ENCODE data around the gene IRF2BP1. TPM values are rescaled to one million over a fixed set of nuclear protein-coding genes. Genes with fewer than 3 reads are reported as not detected.

The IRF2BP1 gene
- total and polyA plus RNA-seq, 7 donors, result 7.8 to 25.5 (median 18.0) TPM

- DNase-seq, result no peak
- Histone ChIP-seq H3K9me3 (no peaks in the 10 kb centered on the region), H3K4me1 (no peaks in the 10 kb centered on the region), H3K27ac (no peak within 1 kb of the TSS), H3K4me3 (no peak within 1 kb of the TSS), H3K36me3 (no peaks in the 10 kb centered on the region), H3K27me3 (peaks cover 0 to 51% (median 21%) of the 10 kb centered on the region in 3 donors)
- WGBS, 2 donors, result 65 to 66% methylated on average over 44 of the region's 44 CpGs
- intact Hi-C loops (cut with DNase I), result no loop called here
- TF ChIP-seq POLR2AphosphoS5 (IDR thresholded peaks at IDR 0.05) (no peak), EP300 (IDR thresholded peaks at IDR 0.05) (no peak), POLR2A (IDR thresholded peaks at IDR 0.05) (no peak), CTCF (IDR thresholded peaks at IDR 0.05) (no peak)
Measured at GRCh38 chr19:45913874-45914830, 28.2 kb upstream of the IRF2BP1 start, which contains the start of gene NANOS2. TSS of gene NANOS2 (minus strand) at chr19:45914778. CDS start at chr19:45914693, 85 bp downstream.

- Histone ChIP-seq H3K4me3 (no peak overlapping the region), H3K9me3 (no peaks in the 10 kb centered on the region), H3K27ac (no peak overlapping the region), H3K36me3 (no peaks in the 10 kb centered on the region), H3K27me3 (peaks cover 0 to 43% (median 21%) of the 10 kb centered on the region in 3 donors), H3K4me1 (no peaks in the 10 kb centered on the region)
- WGBS, 2 donors, result 58 to 73% methylated on average over 8 of the region's 8 CpGs
- DNase-seq, result no peak
- intact Hi-C loops (cut with DNase I), result no loop called here
- TF ChIP-seq EP300 (IDR thresholded peaks at IDR 0.05) (no peak), CTCF (IDR thresholded peaks at IDR 0.05) (no peak), POLR2A (IDR thresholded peaks at IDR 0.05) (no peak), POLR2AphosphoS5 (IDR thresholded peaks at IDR 0.05) (no peak)
Measured at GRCh38 chr19:45911291-45911690, 25.4 kb upstream of the IRF2BP1 start.

DNA sequence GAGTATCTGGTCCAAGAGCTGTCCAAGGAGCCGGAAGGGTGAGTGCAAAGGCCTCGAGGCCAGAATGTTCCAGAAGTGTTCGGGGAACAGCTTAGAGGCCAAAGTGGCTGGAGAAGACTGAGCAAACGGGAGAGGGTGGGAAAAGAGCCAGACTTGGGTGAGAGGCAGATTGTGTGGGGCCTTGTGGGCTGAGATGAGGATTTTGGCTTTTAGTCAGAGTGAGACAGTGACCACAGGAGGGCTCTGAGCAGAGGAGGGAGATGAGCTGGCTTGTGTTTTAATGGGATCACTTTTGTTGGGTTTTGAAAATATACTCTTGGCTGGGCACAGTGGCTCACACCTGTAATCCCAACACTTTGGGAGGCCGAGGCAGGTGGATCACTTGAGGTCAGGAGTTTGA, 23.0 kb upstream of the IRF2BP1 start:
- TF ChIP-seq CTCF (IDR thresholded peaks at IDR 0.05) (no peak), POLR2A (IDR thresholded peaks at IDR 0.05) (no peak), EP300 (IDR thresholded peaks at IDR 0.05) (no peak)
- peaks cover 0 to 30% (median 13%) of the 10 kb centered on the region in 3 donors for H3K27me3 ChIP-seq
- no peak overlapping the region for H3K27ac ChIP-seq
- no peak for DNase-seq
- H3K9me3 ChIP-seq, result no peaks in the 10 kb centered on the region
- WGBS, 2 donors, result 80 to 82% methylated on average over 5 of the region's 5 CpGs
- no peaks in the 10 kb centered on the region for H3K36me3 ChIP-seq
- no peaks in the 10 kb centered on the region for H3K4me1 ChIP-seq
- intact Hi-C loops (cut with DNase I), result no loop called here
- no peak overlapping the region for H3K4me3 ChIP-seq

- Histone ChIP-seq H3K4me1 (peaks cover 0 to 13% (median 12%) of the 10 kb centered on the region in 4 donors), H3K9me3 (no peaks in the 10 kb centered on the region), H3K27me3 (peaks cover 0 to 5% (median 0%) of the 10 kb centered on the region in 3 donors), H3K36me3 (no peaks in the 10 kb centered on the region), H3K27ac (no peak overlapping the region), H3K4me3 (no peak overlapping the region)
- DNase-seq, result no peak
- 88 to 92% methylated on average over 3 of the region's 3 CpGs for WGBS, 2 donors
- no peak for TF ChIP-seq EP300 (IDR thresholded peaks at IDR 0.05)
- no peak for TF ChIP-seq CTCF (IDR thresholded peaks at IDR 0.05)
- TF ChIP-seq POLR2A (IDR thresholded peaks at IDR 0.05), result no peak
- intact Hi-C loops (cut with DNase I), result no loop called here
Measured at GRCh38 chr19:45906221-45906620, 20.3 kb upstream of the IRF2BP1 start.

All from sigmoid colon (tissue), 7 donors.